Adrenal gland (tissue), 5 donors: ENCODE data around the gene FBXW10B.
"Not testable (repeated sequence)": the region's sequence is repeated elsewhere in the genome, so short reads cannot be mapped to it uniquely, and the experiment has no call there.

Source experiments
- CTCF ChIP-seq, 6 experiments: fragments of 450-650 bp in 4 of 6; fragments of 200-600 bp in 2 of 6; sonication (generic) in 1 of 6; IDR thresholded peaks; 1 replicate in 5 of 6; 2 replicates in 1 of 6; pipeline versions ENCODE4 v1.5.1 to v1.8.0; 2016 to 2021; ENCODE audit warnings: antibody characterized with exemption in 6 of 6, mild to moderate bottlenecking in 2 of 6, moderate library complexity in 1 of 6
- POLR2A ChIP-seq, 2 donors: fragments of 450-650 bp; IDR thresholded peaks; one replicate each; pipeline ENCODE4 v1.6.1; 2017; ENCODE audit warnings: antibody characterized with exemption in 2 of 2, mild to moderate bottlenecking in 2 of 2, moderate library complexity in 1 of 2
- donor health status: DM: no; HTN: no; CAD: no.

- TF ChIP-seq CTCF, POLR2A (IDR thresholded peaks at IDR 0.05): not testable (repeated sequence)
Observed at GRCh38 chr17:15642014-15642413, 22.5 kb upstream of the FBXW10B start.
